IMR-90 (cell line): ENCODE results near the gene FGGY.

Source experiments
- CTCF ChIP-seq: conservative IDR thresholded peaks from 2 replicates; pipeline ENCODE4 v1.5.1; 2012; ENCODE audit warnings: mild to moderate bottlenecking, low read depth, low read length, improper control_type of control experiment
- ELK1 ChIP-seq: fragments of 150-350 bp; IDR thresholded peaks from 2 replicates; pipeline ENCODE4 v1.6.1; 2016; ENCODE audit warnings: low read depth, mild to moderate bottlenecking, low read length, moderate library complexity, borderline replicate concordance
- FOS ChIP-seq: fragments of 150-350 bp; IDR thresholded peaks from 2 replicates; pipeline ENCODE4 v1.6.1; 2016; ENCODE audit warnings: low read depth, low read length
- MAFK ChIP-seq: IDR thresholded peaks from 2 replicates; pipeline ENCODE4 v1.6.1; 2012; ENCODE audit warnings: low read depth, low read length, improper control_type of control experiment
- MXI1 ChIP-seq: IDR thresholded peaks from 2 replicates; pipeline ENCODE4 v1.6.1; 2012; ENCODE audit warnings: low read depth, mild to moderate bottlenecking, low read length, moderate library complexity, borderline replicate concordance
- POLR2A ChIP-seq: IDR thresholded peaks from 2 replicates; pipeline ENCODE4 v1.6.1; 2012; ENCODE audit warnings: mild to moderate bottlenecking, low read depth, low read length
- RCOR1 ChIP-seq: IDR thresholded peaks from 2 replicates; pipeline ENCODE4 v1.6.1; 2012; ENCODE audit warnings: mild to moderate bottlenecking, low read length, improper control_type of control experiment; ENCODE audit not compliant: insufficient replicate concordance
- RFX5 ChIP-seq: IDR thresholded peaks from 2 replicates; pipeline ENCODE4 v1.8.0; 2012; ENCODE audit warnings: low read depth, mild to moderate bottlenecking, low read length, moderate library complexity
- SMC3 ChIP-seq: fragments of 150-350 bp; IDR thresholded peaks from 2 replicates; pipeline ENCODE4 v1.6.1; 2016; ENCODE audit warnings: low read depth, mild to moderate bottlenecking, antibody characterized with exemption, low read length, moderate library complexity
- USF2 ChIP-seq: fragments of 150-350 bp; IDR thresholded peaks from 2 replicates; pipeline ENCODE4 v1.6.1; 2017; ENCODE audit warnings: mild to moderate bottlenecking, antibody characterized with exemption, low read length, low read depth

GRCh38 chr1:59302297-59302696 lies 5.4 kb downstream of the FGGY start:
- TF ChIP-seq POLR2A: no peak
- no peak for TF ChIP-seq CTCF
- TF ChIP-seq ELK1: no peak
- no peak for TF ChIP-seq MXI1
- no peak for TF ChIP-seq SMC3
- no peak for TF ChIP-seq USF2
- no peak for TF ChIP-seq RFX5
- TF ChIP-seq RCOR1: no peak
- TF ChIP-seq FOS: no peak
- TF ChIP-seq MAFK: no peak
